Measurements from ENCODE around the gene MLX.

GRCh38 chr17:42617956-42618431 lies 51.1 kb downstream of the MLX start:
- TF ChIP-seq, protein P1, sequence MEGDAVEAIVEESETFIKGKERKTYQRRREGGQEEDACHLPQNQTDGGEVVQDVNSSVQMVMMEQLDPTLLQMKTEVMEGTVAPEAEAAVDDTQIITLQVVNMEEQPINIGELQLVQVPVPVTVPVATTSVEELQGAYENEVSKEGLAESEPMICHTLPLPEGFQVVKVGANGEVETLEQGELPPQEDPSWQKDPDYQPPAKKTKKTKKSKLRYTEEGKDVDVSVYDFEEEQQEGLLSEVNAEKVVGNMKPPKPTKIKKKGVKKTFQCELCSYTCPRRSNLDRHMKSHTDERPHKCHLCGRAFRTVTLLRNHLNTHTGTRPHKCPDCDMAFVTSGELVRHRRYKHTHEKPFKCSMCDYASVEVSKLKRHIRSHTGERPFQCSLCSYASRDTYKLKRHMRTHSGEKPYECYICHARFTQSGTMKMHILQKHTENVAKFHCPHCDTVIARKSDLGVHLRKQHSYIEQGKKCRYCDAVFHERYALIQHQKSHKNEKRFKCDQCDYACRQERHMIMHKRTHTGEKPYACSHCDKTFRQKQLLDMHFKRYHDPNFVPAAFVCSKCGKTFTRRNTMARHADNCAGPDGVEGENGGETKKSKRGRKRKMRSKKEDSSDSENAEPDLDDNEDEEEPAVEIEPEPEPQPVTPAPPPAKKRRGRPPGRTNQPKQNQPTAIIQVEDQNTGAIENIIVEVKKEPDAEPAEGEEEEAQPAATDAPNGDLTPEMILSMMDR (IDR thresholded peaks at IDR 0.05; ENCODE audit: low read depth, low read length, poor library complexity, severe bottlenecking), result no peak
- TF ChIP-seq EZH2phosphoT487 (IDR thresholded peaks at IDR 0.05; ENCODE audit: borderline replicate concordance, low read length), result no peak

Data from DOHH2 (cell line).